ENCODE results near the gene CHAC2. TPM values are rescaled to one million over a fixed set of nuclear protein-coding genes. Genes with fewer than 3 reads are reported as not detected.

The CHAC2 gene
- total RNA-seq, 1 experiment from 2014 or later = 9.6 TPM

- no peak for TF ChIP-seq ARID4B (CRISPR knock-in tag; IDR thresholded peaks at IDR 0.05; ENCODE audit: borderline replicate concordance)
- TF ChIP-seq ZNF232 (CRISPR knock-in tag; IDR thresholded peaks at IDR 0.05) = no peak
These were observed 2.7 kb downstream of the CHAC2 start (continued) for GRCh38 chr2:53770264-53770663.

GRCh38 chr2:53777134-53777533 is 9.5 kb downstream of the CHAC2 start:
- no peak overlapping the region for H3K4me3 Mint-ChIP-seq
- TF ChIP-seq ZNF532 (CRISPR knock-in tag; IDR thresholded peaks at IDR 0.05; ENCODE audit: borderline replicate concordance) (no peak), ZNF425 (CRISPR knock-in tag; conservative IDR thresholded peaks at IDR 0.05) (no peak), E2F1 (CRISPR knock-in tag; IDR thresholded peaks at IDR 0.05) (no peak), E2F5 (CRISPR knock-in tag; IDR thresholded peaks at IDR 0.05) (no peak), MAX (CRISPR knock-in tag; IDR thresholded peaks at IDR 0.05) (no peak), SP1 (CRISPR knock-in tag; conservative IDR thresholded peaks at IDR 0.05) (no peak), ZNF512 (CRISPR knock-in tag; IDR thresholded peaks at IDR 0.05; ENCODE audit: borderline replicate concordance) (no peak), FOXP1 (CRISPR knock-in tag; IDR thresholded peaks at IDR 0.05; ENCODE audit: borderline replicate concordance) (no peak), ZBTB21 (CRISPR knock-in tag; IDR thresholded peaks at IDR 0.05; ENCODE audit: borderline replicate concordance) (no peak), ATF6 (CRISPR knock-in tag; IDR thresholded peaks at IDR 0.05) (no peak), CDX4 (CRISPR knock-in tag; IDR thresholded peaks at IDR 0.05; ENCODE audit: borderline replicate concordance) (no peak)
- peaks cover 9% of the 10 kb centered on the region for H3K9me3 Mint-ChIP-seq
- H3K4me1 Mint-ChIP-seq = peaks cover 1% of the 10 kb centered on the region
- CTCF ChIA-PET = interaction anchor here (1.4 kb wide), 1 partner anchor 9 kb away, joined by 7 read pairs; the partner anchor contains the start of gene CHAC2
- H3K27ac Mint-ChIP-seq = no peak overlapping the region
- DNase-seq (ENCODE audit: low spot score) (no peak), ATAC-seq (no peak)
- no peaks in the 10 kb centered on the region for H3K27me3 Mint-ChIP-seq (ENCODE audit: low read depth)
- peaks cover 42% of the 10 kb centered on the region for H3K36me3 Mint-ChIP-seq
- POLR2A ChIA-PET = no interaction called here
